Measurements from ENCODE around the gene TTC4. TPM values are rescaled to one million over a fixed set of nuclear protein-coding genes. Genes with fewer than 3 reads are reported as not detected.
A peak's percentile ranks its signal among the peaks of the same experiment; 100 is the strongest.

Gene TTC4
- 16.5 TPM for polyA plus RNA-seq (2013, experiment 1 of 2; ENCODE audit: insufficient read length)
- 15.5 TPM for polyA plus RNA-seq (2013, experiment 2 of 2; ENCODE audit: insufficient read length)

- DNase-seq = peak; percentile 81
These were observed at the start of gene TTC4 for GRCh38 chr1:54715493-54716298. TTC4 (plus strand) TSS chr1:54715861; CDS start chr1:54715909, 48 bp downstream.

- no peak for DNase-seq
These were observed 49.3 kb upstream of the TTC4 start for GRCh38 chr1:54666333-54666732.

- no peak for DNase-seq
These were observed 47.9 kb upstream of the TTC4 start for GRCh38 chr1:54667797-54668196.

GRCh38 chr1:54668567-54668966, 47.1 kb upstream of the TTC4 start:
- no peak for DNase-seq

GRCh38 chr1:54671985-54672608, 43.6 kb upstream of the TTC4 start:
- peak; percentile 45 for DNase-seq

- DNase-seq = no peak
These were observed 36.7 kb upstream of the TTC4 start for GRCh38 chr1:54678776-54679643.

- DNase-seq = no peak
These were observed 36.0 kb upstream of the TTC4 start for GRCh38 chr1:54679706-54680105.

- no peak for DNase-seq
These were observed 35.3 kb upstream of the TTC4 start for GRCh38 chr1:54680387-54680786.

GRCh38 chr1:54681358-54681757, 34.3 kb upstream of the TTC4 start:
- no peak for DNase-seq

- no peak for DNase-seq
These were observed 32.2 kb upstream of the TTC4 start for GRCh38 chr1:54683453-54683852.

- no peak for DNase-seq
These were observed 30.2 kb upstream of the TTC4 start for GRCh38 chr1:54685335-54685905.

GRCh38 chr1:54686155-54686554, 29.5 kb upstream of the TTC4 start:
- DNase-seq = no peak

- no peak for DNase-seq
These were observed 20.9 kb upstream of the TTC4 start for GRCh38 chr1:54694771-54695170.

- DNase-seq = no peak
These were observed 20.4 kb upstream of the TTC4 start for GRCh38 chr1:54695221-54695620.

- DNase-seq = no peak
These were observed 19.9 kb upstream of the TTC4 start for GRCh38 chr1:54695764-54696163.

GRCh38 chr1:54696262-54696661, 19.4 kb upstream of the TTC4 start:
- DNase-seq = no peak

GRCh38 chr1:54697896-54698295, 17.8 kb upstream of the TTC4 start:
- DNase-seq = no peak

GRCh38 chr1:54698346-54698745, 17.3 kb upstream of the TTC4 start:
- DNase-seq = no peak

GRCh38 chr1:54699936-54700525, 15.6 kb upstream of the TTC4 start:
- DNase-seq = no peak

- no peak for DNase-seq
These were observed 14.6 kb upstream of the TTC4 start for GRCh38 chr1:54701066-54701465.

- DNase-seq = no peak
These were observed 13.7 kb upstream of the TTC4 start for GRCh38 chr1:54701996-54702395.

GRCh38 chr1:54703471-54703870, 12.2 kb upstream of the TTC4 start:
- DNase-seq = no peak

Measured in fibroblast of skin of scalp (primary cell).